ENCODE results near the gene INSYN2A. TPM values are rescaled to one million over a fixed set of nuclear protein-coding genes. Genes with fewer than 3 reads are reported as not detected.

INSYN2A gene
- total RNA-seq, 1 donor from 2014 or later, result 2.3 TPM

- peak; percentile 38 for DNase-seq (ENCODE audit: low read depth)
These were observed 665 bp downstream of the INSYN2A start for GRCh38 chr10:127195571-127196281.

GRCh38 chr10:127195041-127195506 is 1.3 kb downstream of the INSYN2A start:
- peak; percentile 74 for DNase-seq (ENCODE audit: low read depth)

GRCh38 chr10:127194599-127194998 is 1.8 kb downstream of the INSYN2A start:
- no peak for DNase-seq (ENCODE audit: low read depth)

- no peak for DNase-seq (ENCODE audit: low read depth)
These were observed 2.3 kb downstream of the INSYN2A start for GRCh38 chr10:127194111-127194510.

- DNase-seq (ENCODE audit: low read depth), result peak; percentile 76
These were observed 3.3 kb downstream of the INSYN2A start for GRCh38 chr10:127193125-127193524.

GRCh38 chr10:127190427-127190826 is 6.0 kb downstream of the INSYN2A start:
- DNase-seq (ENCODE audit: low read depth), result no peak

- peak; percentile 76 for DNase-seq (ENCODE audit: low read depth)
These were observed 7.2 kb downstream of the INSYN2A start for GRCh38 chr10:127189226-127189625.

- DNase-seq (ENCODE audit: low read depth), result no peak
These were observed 9.6 kb downstream of the INSYN2A start for GRCh38 chr10:127186813-127187212.

- DNase-seq (ENCODE audit: low read depth), result no peak
These were observed 11.8 kb downstream of the INSYN2A start for GRCh38 chr10:127184582-127184981.

GRCh38 chr10:127182161-127182560 is 14.2 kb downstream of the INSYN2A start:
- DNase-seq (ENCODE audit: low read depth), result no peak

GRCh38 chr10:127179612-127180250 is 16.7 kb downstream of the INSYN2A start:
- DNase-seq (ENCODE audit: low read depth), result no peak

GRCh38 chr10:127176649-127177048 is 19.7 kb downstream of the INSYN2A start:
- no peak for DNase-seq (ENCODE audit: low read depth)

- DNase-seq (ENCODE audit: low read depth), result no peak
These were observed 20.9 kb downstream of the INSYN2A start for GRCh38 chr10:127175357-127176110.

- no peak for DNase-seq (ENCODE audit: low read depth)
These were observed 21.5 kb downstream of the INSYN2A start for GRCh38 chr10:127174866-127175265.

- DNase-seq (ENCODE audit: low read depth), result no peak
These were observed 28.1 kb downstream of the INSYN2A start for GRCh38 chr10:127168261-127168660.

GRCh38 chr10:127162841-127163240 is 33.5 kb downstream of the INSYN2A start:
- no peak for DNase-seq (ENCODE audit: low read depth)

- DNase-seq (ENCODE audit: low read depth), result peak; percentile 81
These were observed 34.9 kb downstream of the INSYN2A start for GRCh38 chr10:127161482-127161881.

- DNase-seq (ENCODE audit: low read depth), result no peak
These were observed 36.6 kb downstream of the INSYN2A start for GRCh38 chr10:127159648-127160245.

GRCh38 chr10:127158662-127159061 is 37.7 kb downstream of the INSYN2A start:
- DNase-seq (ENCODE audit: low read depth), result peak; percentile 43

- DNase-seq (ENCODE audit: low read depth), result peak; percentile 77
These were observed 38.7 kb downstream of the INSYN2A start for GRCh38 chr10:127157506-127158200.

GRCh38 chr10:127157089-127157488 is 39.3 kb downstream of the INSYN2A start:
- peak; percentile 12 for DNase-seq (ENCODE audit: low read depth)
